ENCODE data around the gene TRANK1. TPM values are rescaled to one million over a fixed set of nuclear protein-coding genes. Genes with fewer than 3 reads are reported as not detected.
A peak's percentile ranks its signal among the peaks of the same experiment; 100 is the strongest.

The TRANK1 gene
- total and polyA plus RNA-seq, 10 donors: 5.3 to 75.6 (median 54.2) TPM

DNA sequence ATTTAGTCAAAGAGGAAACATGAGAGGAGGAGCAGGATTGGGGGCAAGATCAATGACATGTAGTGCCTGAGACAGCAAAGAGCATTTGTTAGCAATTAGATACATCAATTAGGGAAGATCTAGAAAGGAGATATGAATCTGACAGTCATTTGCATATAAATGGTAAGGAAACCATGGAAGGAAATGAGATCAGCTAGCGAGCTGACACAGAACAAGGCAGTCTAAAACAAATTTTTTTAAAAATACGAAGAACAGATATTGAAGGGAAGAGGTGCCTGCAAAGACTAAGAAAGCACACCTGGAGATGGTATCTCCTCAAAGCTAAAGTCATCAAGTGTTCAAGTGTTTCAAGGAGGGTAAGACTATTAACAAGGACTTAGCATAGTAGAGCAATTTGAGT is 43.5 kb upstream of the TRANK1 start:
- Histone ChIP-seq H3K27me3 (replicated peaks in 1 of 7) (no peaks in the 10 kb centered on the region), H3K4me1 (peaks cover 38 to 56% (median 48%) of the 10 kb centered on the region in 6 donors), H3K4me3 (peak overlapping the region in 5 of 8 donors; percentile 0 to 78 (median 8)), H3K36me3 (peaks cover 0 to 49% (median 41%) of the 10 kb centered on the region in 6 donors), H3K27ac (peak overlapping the region in 7 of 8 donors; percentile 11 to 100 (median 74)), H3K9me3 (no peaks in the 10 kb centered on the region)
- DNase-seq: no peak
- intact Hi-C loops (cut with DNase I; ENCODE audit: low total_unique reads): no loop called here
- TF ChIP-seq, protein P1, sequence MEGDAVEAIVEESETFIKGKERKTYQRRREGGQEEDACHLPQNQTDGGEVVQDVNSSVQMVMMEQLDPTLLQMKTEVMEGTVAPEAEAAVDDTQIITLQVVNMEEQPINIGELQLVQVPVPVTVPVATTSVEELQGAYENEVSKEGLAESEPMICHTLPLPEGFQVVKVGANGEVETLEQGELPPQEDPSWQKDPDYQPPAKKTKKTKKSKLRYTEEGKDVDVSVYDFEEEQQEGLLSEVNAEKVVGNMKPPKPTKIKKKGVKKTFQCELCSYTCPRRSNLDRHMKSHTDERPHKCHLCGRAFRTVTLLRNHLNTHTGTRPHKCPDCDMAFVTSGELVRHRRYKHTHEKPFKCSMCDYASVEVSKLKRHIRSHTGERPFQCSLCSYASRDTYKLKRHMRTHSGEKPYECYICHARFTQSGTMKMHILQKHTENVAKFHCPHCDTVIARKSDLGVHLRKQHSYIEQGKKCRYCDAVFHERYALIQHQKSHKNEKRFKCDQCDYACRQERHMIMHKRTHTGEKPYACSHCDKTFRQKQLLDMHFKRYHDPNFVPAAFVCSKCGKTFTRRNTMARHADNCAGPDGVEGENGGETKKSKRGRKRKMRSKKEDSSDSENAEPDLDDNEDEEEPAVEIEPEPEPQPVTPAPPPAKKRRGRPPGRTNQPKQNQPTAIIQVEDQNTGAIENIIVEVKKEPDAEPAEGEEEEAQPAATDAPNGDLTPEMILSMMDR (IDR thresholded peaks at IDR 0.05 in 8 of 11, conservative IDR thresholded peaks at IDR 0.05 in 3 of 11): no peak
- TF ChIP-seq POLR2A (IDR thresholded peaks at IDR 0.05): no peak
- no peak for TF ChIP-seq POLR2AphosphoS5 (IDR thresholded peaks at IDR 0.05)
- WGBS, 5 donors: 16 to 38% (median 27%) methylated on average over 2 of the region's 2 CpGs

DNA sequence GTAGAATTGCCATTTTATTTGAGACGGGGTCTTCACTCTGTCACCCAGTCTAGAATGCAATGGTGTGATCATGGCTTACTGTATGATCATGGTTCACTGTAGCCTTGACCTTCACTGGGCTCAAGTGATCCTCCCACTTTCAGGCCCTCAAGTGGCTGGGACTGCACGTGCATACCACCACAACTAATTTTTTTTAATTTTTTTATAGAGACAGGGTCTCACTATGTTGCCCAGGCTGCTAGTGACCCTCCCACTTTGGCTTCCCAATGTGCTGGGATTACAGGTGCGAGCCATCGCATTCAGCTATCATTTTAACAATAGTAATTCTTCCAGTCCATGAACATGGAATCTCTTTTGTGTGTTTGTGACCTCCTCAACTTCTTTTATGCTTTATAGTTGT is 36.2 kb upstream of the TRANK1 start:
- WGBS, 5 donors: 94 to 98% (median 96%) methylated on average over 4 of the region's 4 CpGs
- Histone ChIP-seq H3K36me3 (peaks cover 0 to 63% (median 42%) of the 10 kb centered on the region in 6 donors), H3K27me3 (replicated peaks in 1 of 7) (no peaks in the 10 kb centered on the region), H3K4me1 (no peaks in the 10 kb centered on the region), H3K4me3 (no peak overlapping the region), H3K9me3 (peaks cover 0 to 34% (median 17%) of the 10 kb centered on the region in 8 donors), H3K27ac (no peak overlapping the region)
- no peak for DNase-seq
- TF ChIP-seq, protein P1 (IDR thresholded peaks at IDR 0.05 in 8 of 11, conservative IDR thresholded peaks at IDR 0.05 in 3 of 11): no peak
- no peak for TF ChIP-seq POLR2A (IDR thresholded peaks at IDR 0.05)
- TF ChIP-seq POLR2AphosphoS5 (IDR thresholded peaks at IDR 0.05): no peak
- intact Hi-C loops (cut with DNase I; ENCODE audit: low total_unique reads): no loop called here

DNA sequence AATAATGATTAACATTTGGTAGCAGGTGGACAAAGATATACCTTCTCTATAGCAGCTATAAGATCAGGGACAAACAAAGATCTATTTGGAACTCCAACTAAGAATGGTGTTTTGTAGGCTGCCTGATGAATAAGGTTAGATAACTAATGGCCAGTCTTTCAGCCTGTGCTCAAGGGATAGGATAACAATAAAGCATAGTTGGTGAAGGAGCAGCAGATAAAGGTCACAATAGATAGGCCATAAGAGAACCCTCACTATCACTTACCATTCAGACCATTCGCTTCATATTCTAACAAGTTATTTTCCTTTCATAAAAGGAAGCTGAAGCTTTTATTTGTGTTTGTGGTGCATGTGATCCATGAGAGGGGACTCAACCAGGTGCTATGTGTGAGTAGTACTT is 28.3 kb upstream of the TRANK1 start:
- intact Hi-C loops (cut with DNase I; ENCODE audit: low total_unique reads): no loop called here
- WGBS, 5 donors: 95 to 100% (median 97%) methylated on average over 1 of the region's 1 CpG
- Histone ChIP-seq H3K36me3 (peaks cover 0 to 10% (median 0%) of the 10 kb centered on the region in 6 donors), H3K9me3 (peaks cover 0 to 4% (median 0%) of the 10 kb centered on the region in 8 donors), H3K4me3 (no peak overlapping the region), H3K27me3 (replicated peaks in 1 of 7) (no peaks in the 10 kb centered on the region), H3K4me1 (peaks cover 0 to 18% (median 10%) of the 10 kb centered on the region in 6 donors), H3K27ac (no peak overlapping the region)
- TF ChIP-seq POLR2AphosphoS5 (IDR thresholded peaks at IDR 0.05) (no peak), POLR2A (IDR thresholded peaks at IDR 0.05) (no peak)
- TF ChIP-seq, protein P1 (IDR thresholded peaks at IDR 0.05 in 8 of 11, conservative IDR thresholded peaks at IDR 0.05 in 3 of 11): no peak
- no peak for DNase-seq

DNA sequence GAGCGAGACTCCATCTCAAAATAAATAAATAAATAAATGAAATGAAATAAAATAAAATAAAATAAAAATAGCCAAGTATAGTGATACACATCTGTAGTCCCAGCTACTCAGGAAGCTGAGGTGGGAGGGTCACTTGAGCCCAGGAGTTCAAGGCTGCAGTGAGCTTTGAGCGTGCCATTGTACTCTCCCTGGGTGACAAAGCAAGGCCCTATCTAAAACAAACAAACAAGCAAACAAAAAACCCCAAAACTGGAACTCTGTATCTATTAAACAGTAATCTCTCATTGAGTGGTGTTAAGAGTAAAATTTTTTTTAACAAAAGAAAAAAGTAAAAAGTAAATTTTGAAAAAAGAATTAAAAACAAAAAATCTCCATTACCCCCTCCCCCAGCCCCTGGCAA is 27.3 kb upstream of the TRANK1 start:
- no peak for TF ChIP-seq POLR2A (IDR thresholded peaks at IDR 0.05)
- TF ChIP-seq, protein P1 (IDR thresholded peaks at IDR 0.05 in 8 of 11, conservative IDR thresholded peaks at IDR 0.05 in 3 of 11): no peak
- no peak for TF ChIP-seq POLR2AphosphoS5 (IDR thresholded peaks at IDR 0.05)
- H3K27ac ChIP-seq: no peak overlapping the region
- H3K36me3 ChIP-seq: peaks cover 0 to 10% (median 0%) of the 10 kb centered on the region in 6 donors
- intact Hi-C loops (cut with DNase I; ENCODE audit: low total_unique reads): no loop called here
- H3K4me3 ChIP-seq: no peak overlapping the region
- H3K9me3 ChIP-seq: no peaks in the 10 kb centered on the region
- no peak for DNase-seq
- peaks cover 0 to 18% (median 10%) of the 10 kb centered on the region in 6 donors for H3K4me1 ChIP-seq
- 84 to 92% (median 86%) methylated on average over 2 of the region's 2 CpGs for WGBS, 5 donors
- H3K27me3 ChIP-seq (replicated peaks in 1 of 7): no peaks in the 10 kb centered on the region
